Measurements from ENCODE around the gene WWOX. TPM values are rescaled to one million over a fixed set of nuclear protein-coding genes. Genes with fewer than 3 reads are reported as not detected.

Gene WWOX
- total RNA-seq, 1 experiment from 2014 or later = 18.0 TPM

DNA sequence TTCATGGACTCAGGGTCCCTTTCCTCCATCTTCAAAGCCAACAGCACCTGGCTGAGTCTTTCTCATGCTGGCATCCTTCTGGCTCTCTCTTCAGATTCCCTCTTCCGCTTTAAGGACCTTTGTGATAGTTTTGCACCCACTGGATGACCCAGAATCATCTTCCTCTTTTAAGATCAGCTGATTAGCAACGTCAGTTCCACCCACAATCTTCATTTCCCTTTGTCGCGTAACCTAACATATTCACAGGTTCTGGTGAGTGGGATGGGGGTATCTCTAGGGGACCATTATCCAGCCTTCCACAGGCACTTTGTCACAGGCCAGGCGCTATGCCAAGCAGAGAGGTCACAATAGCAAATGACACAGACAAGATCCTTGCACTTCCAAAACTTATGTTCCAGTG lies 907.3 kb downstream of the WWOX start:
- no peak for DNase-seq (ENCODE audit: low read depth)

DNA sequence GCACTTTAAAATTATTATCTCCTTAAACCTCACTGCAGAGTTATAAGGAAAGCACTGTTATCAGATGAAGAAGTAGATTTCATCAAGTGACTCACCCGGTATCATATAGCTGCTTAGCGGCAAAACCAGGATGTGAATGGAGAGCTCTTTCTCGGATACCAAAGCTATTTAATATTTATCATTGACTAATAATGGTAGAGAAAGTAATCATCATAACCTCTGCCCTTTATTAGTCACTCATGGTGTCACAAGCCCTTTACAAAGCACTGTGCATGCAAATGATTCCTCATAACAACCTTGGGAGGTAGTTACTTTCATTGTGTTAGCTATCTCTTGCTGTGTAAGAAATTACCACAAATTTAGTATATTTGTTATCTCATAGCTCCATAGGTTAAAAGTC lies 908.2 kb downstream of the WWOX start:
- no peak for DNase-seq (ENCODE audit: low read depth)

- DNase-seq (ENCODE audit: low read depth) = peak; percentile 8
Measured at GRCh38 chr16:79008036-79008868, 908.8 kb downstream of the WWOX start.

DNA sequence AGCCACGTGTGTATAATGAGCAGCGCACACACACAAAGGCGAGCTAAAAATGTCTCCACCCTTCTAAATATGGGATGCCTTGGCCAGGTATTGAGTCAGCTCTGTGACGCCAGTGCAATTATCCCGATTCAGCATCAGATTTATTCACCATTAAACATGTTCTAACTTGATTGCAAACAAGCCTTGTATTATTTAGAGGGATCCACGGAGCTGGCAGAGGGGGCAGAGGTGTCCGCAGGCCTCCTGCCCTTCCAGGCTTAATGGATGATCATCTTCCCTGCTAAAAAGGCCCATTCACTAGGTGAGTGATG lies 909.4 kb downstream of the WWOX start:
- no peak for DNase-seq (ENCODE audit: low read depth)

DNA sequence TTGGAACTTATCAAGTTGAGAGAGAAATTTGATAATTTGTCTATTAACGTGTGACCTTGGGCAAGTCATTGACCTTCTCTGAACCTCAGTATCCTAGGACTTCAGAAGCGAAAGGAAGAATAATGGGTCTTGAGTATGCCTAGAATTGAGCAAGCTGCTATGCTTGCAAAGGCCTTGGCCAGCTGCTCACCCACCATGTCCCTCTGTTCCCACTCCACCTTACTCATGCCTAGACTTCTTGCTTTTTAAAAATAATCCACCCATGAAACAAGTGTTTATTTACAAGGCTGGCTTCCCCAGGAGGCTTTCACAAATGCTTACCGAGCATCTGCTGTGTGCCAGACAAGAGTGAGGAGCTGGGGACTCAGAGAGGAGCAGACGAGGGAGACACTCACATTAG lies 910.4 kb downstream of the WWOX start:
- DNase-seq (ENCODE audit: low read depth) = no peak

GRCh38 chr16:79011282-79011681 lies 911.8 kb downstream of the WWOX start:
- DNase-seq (ENCODE audit: low read depth) = no peak

GRCh38 chr16:79012671-79013434 lies 913.4 kb downstream of the WWOX start:
- DNase-seq (ENCODE audit: low read depth) = no peak

- no peak for DNase-seq (ENCODE audit: low read depth)
Measured at GRCh38 chr16:79013930-79014660, 914.6 kb downstream of the WWOX start.

DNA sequence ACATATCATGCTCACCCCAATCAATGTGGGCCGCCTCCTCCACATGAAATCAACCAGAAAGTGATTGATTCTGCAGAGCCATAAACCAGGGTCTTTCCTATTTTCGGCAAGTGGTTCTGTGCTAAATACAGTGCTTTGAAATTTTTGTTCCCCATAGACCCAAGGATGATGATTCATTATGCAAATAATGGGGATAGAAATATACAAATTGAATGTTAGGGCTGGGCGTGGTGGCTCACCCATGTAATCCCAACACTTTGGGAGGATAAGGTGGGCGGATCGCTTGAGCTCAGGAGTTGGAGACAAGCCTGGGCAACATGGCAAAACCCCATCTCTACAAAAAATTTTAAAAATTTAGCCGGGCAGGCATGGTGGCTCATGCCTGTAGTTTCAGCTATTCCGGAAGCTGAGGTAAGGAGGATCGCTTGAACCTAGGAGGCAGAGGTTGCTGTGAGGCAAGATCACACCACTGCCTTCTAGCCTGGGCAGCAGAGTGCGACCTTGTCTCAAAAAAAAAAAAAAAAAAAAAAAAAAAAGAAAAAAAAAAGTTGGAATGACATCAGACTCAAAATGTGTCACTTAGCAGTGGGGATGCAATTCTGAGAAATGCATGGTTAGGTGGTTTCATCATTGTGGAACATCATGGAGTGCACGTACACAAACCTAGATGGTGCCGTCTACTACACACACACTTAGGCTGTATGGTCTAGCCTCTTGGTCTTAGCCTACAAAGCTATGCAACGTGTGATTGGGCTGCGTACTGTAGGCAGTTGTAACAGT lies 919.4 kb downstream of the WWOX start:
- DNase-seq (ENCODE audit: low read depth) = no peak

DNA sequence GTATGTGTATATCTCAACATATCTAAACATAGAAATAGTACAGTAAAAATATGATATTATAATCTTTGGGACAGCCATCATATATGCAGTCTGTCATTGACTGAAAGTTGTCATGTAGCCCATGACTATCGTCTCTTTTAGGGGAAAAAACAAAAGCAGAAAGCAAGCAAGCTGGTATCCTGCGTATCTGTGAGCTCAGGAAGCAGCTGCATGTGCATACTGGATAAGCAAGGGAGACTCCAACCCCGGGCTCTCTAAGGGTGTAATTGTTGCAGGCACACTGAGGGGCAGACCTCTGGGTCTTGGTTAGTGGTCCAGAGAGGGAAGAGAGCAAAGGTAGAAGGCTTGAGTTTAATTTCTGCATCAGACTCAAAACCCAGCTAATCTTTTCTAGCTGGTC lies 920.0 kb downstream of the WWOX start:
- no peak for DNase-seq (ENCODE audit: low read depth)

GRCh38 chr16:79021991-79022630 lies 922.7 kb downstream of the WWOX start:
- DNase-seq (ENCODE audit: low read depth) = no peak

DNA sequence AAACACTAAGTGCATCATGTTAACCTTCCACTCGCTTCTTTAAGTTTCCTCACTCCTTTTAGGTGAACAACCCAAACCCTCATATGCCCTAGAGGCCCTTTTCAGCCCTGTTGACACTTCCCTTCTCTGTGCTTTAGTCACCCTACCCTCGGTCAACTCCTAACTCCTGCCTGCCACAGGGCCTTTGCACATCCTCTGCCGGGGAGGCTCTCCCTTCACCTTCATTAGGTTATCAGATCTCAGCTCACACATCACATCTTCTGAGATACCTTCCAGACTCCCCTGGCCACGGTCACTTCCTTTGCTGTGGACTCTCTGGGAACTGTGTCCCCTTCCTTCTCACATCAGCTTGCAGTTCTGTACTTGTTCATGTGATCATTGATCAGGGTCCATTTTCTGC lies 926.7 kb downstream of the WWOX start:
- DNase-seq (ENCODE audit: low read depth) = no peak

DNA sequence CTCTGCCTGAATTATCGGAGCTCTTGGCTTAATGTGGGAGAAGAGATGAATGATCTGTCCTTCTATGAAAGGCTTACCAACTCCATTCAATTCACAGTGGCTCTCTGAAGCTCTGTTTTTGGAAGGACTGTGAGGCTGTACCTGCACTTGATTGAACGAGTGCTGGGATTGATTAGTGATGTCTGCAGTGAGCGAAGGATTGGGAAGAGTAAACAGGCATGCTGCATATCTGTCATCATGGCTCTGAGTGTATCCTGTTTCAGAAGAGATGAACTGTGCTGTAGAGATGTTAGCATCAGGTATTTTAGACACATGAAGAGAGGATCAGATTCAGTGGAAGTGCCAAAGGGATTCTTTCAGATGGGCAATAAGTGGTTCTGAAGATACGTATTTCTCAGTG lies 937.1 kb downstream of the WWOX start:
- DNase-seq (ENCODE audit: low read depth) = no peak

DNA sequence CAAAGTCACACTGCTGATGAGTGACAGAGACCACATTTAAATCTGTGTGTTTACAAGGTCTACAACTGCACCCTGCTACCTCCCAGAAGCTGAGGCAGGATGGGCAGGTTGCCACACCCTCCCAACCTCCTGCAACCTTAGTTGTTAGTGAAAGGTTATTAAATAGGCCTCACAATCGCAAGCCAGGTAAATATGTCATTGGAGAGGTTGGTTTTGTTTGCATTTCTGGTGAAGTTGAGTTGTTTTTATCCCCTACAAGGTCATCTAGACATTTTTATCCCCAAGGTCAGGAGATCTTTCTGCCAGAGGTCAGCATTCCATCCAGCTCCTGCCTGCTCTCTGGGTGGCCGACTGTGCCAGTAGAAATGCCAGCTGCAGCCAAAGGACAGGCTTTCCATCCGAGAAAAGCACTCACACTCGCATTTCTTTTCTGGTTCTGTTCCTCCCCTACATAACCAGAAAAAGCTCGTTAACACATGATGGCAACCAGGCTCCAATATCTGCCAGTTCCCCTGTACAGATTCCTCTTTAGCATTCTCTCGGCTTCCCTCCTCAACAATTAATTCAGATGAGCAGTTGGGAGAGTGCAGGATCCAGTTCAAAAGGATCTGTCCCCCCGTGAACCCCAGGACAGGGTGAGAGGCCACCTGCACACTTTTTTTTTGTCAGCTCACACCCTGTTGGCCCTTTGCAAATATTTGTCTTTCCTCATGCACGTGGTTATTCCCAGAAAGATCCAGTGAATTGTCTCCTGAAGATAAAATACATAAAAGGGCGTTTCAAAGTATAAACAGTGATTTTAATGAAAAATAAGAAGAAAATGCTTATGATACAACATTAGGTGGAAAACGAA lies 938.3 kb downstream of the WWOX start:
- DNase-seq (ENCODE audit: low read depth) = no peak

- no peak for DNase-seq (ENCODE audit: low read depth)
Measured at GRCh38 chr16:79041206-79041605, 941.8 kb downstream of the WWOX start.

DNA sequence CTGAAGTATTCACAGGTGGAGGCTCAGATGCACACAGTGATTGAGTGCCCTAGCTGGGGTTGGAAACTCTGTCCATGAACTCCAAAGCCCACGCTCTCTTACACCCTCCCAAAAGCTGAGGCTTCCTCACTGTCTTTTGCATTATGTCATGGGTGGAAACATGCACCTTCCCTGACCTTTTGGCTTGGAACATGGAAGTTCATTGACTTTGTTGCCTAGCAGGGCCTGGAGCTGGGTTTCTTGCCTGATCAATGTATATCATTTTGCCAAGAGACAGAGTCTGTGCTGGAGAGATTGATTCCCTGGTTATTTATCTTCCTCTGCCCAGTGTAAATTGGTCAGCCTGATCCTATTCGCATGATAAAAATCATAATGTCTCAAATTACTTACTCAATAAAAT lies 942.7 kb downstream of the WWOX start:
- DNase-seq (ENCODE audit: low read depth) = no peak

GRCh38 chr16:79042886-79043285 lies 943.4 kb downstream of the WWOX start:
- DNase-seq (ENCODE audit: low read depth) = no peak

- DNase-seq (ENCODE audit: low read depth) = no peak
Measured at GRCh38 chr16:79045191-79045590, 945.7 kb downstream of the WWOX start.

DNA sequence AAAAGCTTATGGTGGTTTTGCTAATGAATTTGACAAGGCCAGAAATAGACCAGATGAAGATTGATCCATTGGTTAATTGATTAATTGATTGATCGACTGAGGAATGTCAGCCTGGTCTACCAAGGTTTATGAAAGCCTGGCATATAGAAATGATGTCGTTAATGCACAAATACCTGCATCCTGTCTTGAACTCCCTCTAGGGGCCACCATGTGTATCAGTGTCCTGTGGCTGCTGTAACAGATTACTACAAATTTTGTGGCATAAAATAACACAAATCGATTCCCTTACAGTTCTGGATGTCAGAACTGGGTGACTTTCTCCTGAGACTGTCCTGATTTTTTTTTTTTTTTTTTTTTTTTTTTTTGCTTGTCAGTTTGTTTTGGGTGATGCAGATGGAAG lies 947.9 kb downstream of the WWOX start:
- DNase-seq (ENCODE audit: low read depth) = no peak

GRCh38 chr16:79049040-79049439 lies 949.6 kb downstream of the WWOX start:
- DNase-seq (ENCODE audit: low read depth) = no peak
